Measurements from ENCODE around the gene NQO2.

Gene NQO2, protein sequence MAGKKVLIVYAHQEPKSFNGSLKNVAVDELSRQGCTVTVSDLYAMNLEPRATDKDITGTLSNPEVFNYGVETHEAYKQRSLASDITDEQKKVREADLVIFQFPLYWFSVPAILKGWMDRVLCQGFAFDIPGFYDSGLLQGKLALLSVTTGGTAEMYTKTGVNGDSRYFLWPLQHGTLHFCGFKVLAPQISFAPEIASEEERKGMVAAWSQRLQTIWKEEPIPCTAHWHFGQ

DNA sequence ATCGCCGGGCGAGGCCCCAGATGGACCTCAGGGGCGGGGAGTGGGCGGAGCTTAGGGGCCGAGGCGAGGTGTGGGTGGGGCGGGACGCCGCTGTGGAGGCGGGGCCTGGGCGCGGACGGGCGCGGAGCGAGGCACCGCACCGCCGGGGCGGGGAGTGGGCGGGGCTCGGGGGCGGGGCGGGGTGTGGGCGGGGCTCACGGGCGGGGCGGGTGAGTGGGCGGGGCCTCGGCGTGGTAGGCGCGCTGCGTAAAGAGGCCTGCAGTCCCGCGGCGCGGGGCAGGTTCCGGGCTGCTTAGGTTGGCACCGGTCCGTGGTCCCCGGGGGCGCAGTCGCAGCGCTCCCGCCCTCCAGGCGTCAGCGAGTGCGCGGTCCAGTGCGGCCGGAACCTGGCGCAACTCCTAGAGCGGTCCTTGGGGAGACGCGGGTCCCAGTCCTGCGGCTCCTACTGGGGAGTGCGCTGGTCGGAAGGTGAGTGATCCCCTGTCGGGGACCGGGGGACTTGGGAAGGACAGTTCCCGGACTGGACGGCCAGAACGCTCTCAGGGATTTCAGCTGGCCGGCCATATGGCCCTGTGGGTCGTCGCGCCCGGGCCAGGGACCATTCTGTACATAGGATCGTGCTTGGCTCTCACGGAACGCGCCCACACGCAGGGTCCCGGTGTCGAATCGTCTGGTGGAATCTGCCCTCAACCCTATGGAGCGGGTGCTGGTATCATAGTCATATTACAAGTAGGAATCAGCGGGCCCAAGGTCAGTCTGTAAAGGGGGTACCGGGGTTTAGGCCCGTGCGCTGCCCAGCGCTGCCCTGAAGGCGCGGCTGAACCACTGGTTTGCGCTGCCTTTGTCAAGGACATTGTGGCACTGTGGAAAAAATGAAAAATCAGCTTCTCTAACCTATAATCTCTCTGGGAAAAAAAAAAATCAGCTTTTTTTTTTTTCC lies at the start of gene NQO2:
Gene NQO2, plus strand, starts transcription at position 277 of the 940 bp plus-strand sequence. CDS start 6,659 bp downstream, outside the sequence.
- in situ Hi-C loops (cut with MboI; ENCODE audit: low sequenced_read_pairs) = loop anchor here (10.0 to 25.0 kb wide), 2 partner anchors 55 to 262 kb away; partner anchors contain the start of gene PSMG4

DNA sequence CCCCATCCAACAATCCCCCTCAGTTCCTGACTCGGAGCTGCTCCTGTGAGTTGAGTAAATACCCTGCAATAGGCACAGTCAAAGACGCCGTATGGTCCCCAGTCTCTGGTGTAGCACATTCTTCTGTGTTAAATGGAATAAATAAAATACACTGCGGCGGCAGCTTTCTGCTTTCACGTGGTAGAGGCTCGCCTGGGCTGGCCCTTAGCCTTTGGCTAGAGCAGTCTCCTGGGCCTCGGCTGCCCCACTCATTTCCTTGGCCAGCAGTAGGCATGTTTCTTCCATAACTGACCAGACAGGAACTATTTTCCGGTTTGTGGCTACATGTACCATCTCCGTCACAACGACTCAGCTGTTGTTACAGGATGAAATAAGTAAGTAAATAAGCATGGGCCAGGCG lies 49.0 kb upstream of the NQO2 start:
- in situ Hi-C loops (cut with MboI; ENCODE audit: low sequenced_read_pairs) = no loop called here

DNA sequence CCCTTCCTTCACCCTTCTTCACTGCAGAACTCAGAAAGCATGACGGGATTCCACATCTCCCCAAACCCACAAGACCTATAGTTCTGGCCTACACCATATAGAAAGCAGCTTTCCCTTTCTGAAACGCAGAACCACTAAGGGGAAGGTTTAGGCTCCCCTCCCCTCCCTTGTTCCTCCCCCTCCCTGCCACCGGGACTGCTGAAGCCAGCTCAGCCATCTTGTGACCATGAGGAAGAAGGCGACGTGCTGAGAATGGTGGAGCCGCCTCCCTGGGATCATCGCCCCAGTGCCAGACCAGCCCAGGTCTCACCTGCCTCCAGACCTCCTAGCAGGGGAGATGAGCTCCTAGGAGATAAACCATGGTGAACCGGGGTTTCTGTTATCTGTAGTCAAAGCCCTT lies 48.0 kb upstream of the NQO2 start:
- in situ Hi-C loops (cut with MboI; ENCODE audit: low sequenced_read_pairs) = no loop called here

DNA sequence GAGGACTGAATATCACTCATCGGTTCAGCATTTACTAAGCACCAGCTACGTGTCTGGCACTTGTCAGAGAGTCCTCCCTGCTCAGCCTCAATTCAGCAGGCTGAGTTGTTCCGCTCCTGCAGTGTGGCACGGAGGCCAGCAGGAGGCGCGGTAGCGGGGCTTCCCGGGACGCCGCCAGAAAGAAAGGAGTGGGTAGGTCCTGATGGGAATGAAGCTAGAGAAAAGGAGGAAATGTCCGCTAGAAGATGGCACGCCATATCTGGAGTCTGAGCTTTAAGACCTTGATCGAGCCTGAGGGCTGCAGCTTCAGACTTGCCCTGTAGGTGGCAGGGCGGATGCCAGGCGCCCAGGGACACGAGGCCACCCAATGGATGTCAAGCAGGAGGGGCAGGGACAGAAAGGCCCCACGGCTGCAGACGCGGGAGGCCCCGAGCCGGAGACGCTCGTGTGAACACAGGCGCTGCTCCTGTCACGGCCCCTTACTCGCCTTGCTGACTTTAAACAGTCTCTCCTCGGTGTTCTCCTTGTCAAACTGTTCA lies 47.1 kb upstream of the NQO2 start:
- in situ Hi-C loops (cut with MboI; ENCODE audit: low sequenced_read_pairs) = no loop called here

DNA sequence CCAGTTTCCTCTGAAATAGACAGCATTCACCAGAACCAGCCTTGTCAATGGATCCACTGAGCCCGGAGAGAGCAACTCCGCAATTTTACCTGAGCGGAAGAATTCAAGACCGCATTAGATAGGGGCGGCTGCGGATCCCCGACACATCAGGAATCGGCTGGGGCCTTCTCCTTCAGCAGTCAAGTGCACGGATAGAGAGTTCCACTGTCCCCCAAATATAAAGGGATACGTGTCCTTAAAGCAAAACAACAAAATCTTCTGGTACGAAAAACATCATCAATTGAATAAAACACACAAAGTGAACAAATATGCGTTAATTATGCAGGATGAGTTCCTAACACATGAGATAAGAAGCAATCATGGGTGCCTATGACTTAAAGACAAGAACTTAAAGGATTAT lies 46.6 kb upstream of the NQO2 start:
- in situ Hi-C loops (cut with MboI; ENCODE audit: low sequenced_read_pairs) = no loop called here

DNA sequence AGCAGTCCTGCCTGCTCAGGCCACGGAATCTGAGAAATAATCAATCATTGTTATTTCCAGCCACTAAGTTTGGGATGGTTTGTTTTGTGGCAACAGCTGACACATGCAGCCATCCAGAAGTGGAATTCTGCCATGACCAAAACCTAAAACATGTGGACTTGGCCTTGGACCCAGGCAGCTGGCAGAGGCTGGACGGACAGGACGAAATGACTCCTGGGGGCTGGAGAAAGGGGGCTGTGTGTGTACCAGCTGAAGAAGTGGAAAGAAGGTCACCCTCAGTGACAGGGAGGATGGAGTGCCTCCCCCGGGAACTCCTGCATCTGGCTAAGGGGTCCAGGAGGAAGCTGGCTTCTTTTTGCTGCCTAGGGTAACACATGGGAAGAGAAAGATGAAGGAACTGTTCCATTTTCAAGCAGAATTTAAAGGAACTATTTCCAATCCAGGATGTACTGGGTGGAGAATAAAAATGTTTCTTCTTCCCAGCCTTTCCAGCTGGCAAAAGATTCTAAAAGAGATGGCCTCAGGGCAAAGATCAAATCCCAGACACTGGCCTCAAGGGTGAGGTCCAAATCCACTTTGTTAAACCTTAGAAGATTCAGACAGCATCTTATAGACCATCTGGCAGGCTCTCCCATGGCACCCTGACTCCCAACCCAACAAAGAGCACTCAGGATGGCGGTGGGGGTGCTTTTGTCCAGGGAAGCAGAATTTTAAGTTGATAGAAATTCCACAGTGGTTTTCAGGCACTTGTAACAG lies 42.6 kb upstream of the NQO2 start:
- in situ Hi-C loops (cut with MboI; ENCODE audit: low sequenced_read_pairs) = no loop called here

DNA sequence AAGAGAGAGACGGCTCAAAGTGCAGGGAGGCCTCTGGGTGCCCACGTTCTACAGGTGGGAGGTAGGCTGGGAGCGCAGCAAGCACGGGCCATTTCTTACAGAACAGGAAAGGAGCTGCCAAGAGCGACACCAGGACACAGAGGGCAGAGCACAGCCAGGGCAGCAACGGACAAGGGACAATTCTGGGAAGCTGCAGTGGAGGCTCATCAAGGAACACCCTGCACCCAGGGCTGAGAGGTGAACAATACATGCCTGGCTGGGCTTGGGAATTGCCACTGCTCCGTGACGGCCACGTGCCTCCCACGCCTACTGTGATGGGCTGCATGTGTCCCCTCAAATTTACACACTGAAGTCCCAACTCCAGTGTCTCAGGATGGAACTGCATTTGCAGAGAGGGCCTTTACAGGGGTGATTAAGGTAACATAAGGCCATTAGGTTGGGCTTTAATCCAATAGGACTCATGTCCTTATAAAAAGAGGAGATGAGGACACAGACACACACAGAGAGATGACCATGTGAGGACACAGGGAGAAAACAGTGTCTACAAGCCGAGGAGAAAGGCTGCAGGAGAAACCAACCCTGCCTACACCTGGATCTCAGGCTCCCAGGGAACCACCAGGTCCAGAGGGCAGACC lies 41.9 kb upstream of the NQO2 start:
- in situ Hi-C loops (cut with MboI; ENCODE audit: low sequenced_read_pairs) = no loop called here

DNA sequence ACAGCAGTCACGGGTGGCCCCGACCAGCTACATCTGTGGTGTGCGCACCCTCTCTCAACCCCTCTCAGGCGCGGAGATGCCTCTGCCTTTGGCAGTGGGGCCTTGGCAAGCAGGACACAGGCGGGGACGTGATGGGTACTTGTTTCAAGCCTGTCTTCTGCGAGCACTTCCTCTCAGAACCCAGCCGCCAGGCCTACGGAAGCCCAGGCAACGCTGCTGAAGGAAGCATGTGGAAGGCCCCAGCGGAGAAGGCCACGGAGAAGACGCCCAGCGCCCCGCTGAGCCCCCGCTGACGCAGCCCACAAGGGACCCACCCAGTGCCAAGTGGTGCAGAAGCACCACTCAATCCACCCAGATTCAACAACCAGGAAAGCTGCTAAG lies 41.4 kb upstream of the NQO2 start:
- in situ Hi-C loops (cut with MboI; ENCODE audit: low sequenced_read_pairs) = no loop called here

DNA sequence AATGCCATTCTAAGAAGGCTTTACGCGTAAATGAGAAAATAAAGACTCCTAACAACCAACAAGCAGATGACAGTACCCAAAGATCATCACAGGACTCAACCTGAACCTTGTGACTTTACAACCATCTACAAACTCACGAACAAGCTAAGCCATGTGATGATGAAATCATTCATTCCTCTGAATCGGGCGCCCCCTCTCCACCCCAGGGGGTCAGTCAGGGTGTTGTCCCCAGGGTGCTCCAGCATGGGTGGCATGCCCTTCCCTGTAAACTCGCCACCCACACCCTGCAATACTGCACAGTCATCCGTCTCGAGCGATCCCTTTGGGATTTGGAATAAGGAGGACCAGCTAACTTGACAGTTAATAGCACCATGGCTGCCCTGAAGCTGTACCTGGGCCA lies 40.9 kb upstream of the NQO2 start:
- in situ Hi-C loops (cut with MboI; ENCODE audit: low sequenced_read_pairs) = no loop called here

DNA sequence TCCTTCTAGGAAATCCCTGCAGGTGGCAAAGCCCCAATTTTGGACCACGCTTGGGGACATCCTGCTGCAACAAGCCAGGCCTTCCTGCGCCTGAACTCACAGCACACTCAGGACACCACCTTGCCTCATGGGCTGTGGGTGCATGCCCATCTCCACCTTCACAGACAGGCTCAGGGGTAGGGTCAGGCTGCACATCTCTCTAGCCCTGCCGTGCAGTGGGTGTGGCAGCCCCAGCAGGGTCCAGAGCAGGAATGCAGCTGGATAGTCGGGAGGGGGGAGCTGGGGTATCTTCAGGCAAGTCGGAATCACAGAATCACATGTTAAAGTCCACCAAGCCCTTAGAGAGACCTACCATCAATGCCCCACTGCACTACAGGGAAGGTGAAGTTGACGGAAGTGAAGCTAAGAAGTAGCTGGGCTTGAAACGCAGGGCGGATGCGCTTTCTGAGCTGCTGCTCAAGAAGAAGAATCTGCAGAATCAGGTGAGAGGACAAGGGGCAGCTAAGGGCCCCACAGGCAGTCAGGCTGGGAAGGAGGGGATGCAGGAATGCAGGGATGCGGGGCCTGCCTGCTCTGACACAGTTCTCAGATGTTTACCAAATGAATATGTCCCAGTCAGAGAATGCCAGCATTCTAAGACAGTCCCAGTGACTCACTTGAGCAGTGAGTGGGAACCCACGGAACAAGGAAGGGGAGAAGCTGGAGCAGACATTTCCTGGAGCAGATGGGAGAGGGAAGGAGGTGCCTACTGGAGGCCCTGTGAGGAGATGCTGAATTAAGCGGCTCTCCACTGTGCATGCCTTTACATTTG lies 39.6 kb upstream of the NQO2 start:
- in situ Hi-C loops (cut with MboI; ENCODE audit: low sequenced_read_pairs) = no loop called here

DNA sequence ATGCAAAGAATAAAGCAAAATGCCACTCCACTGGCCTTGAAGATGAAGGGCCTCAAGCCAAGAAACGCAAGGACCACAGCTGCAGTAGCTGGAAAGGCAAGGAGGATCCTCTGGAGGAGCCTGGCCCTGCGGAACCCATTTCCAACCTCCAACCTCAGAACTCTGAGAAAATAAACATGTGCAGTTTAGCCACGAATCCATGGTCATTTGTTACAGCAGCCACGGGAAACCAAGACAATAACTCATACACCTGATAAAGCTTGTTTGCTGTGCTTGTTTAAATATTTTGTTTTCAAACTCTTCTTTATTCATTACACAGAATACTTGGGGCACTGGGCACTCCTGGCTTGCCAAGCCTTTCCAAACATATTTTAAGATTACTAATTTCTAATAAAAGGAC lies 38.8 kb upstream of the NQO2 start:
- in situ Hi-C loops (cut with MboI; ENCODE audit: low sequenced_read_pairs) = no loop called here

DNA sequence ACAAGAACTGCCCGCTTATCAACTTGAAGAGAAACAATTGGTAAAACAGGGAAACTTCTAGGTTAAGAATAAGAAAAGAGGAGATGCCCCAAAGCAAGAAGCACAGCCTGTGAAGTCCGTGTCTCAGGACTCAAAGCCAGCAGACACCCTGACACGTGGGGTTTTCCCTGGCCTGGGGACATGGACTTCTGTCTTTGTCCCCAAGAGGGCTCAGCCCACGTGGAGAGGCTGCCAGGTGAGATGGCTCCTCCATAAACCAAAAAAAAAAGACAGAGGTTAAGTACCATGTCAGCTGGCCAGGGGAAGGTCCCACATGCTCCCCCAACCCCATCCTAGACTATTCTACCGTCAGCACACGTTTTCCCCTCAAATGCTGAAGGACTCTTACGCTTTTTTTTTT lies 38.2 kb upstream of the NQO2 start:
- in situ Hi-C loops (cut with MboI; ENCODE audit: low sequenced_read_pairs) = no loop called here

DNA sequence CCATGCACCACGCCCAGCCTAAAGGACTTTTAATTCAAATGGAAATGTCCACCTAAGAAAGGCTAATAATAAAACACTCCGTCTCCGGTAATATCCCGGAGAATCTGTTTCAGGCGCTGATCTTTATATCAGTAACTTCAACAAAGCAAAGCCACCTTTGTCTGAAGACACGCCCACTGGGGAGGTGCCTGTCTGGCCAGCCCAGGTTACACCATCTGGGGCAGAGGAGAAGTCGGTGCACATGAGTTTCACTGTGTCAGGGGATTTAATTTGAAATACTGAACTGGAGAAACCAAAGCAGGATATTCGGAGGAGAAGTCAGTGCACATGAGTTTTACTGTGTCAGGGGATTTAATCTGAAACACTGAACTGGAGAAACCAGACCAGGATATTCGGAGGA lies 37.7 kb upstream of the NQO2 start:
- in situ Hi-C loops (cut with MboI; ENCODE audit: low sequenced_read_pairs) = no loop called here

DNA sequence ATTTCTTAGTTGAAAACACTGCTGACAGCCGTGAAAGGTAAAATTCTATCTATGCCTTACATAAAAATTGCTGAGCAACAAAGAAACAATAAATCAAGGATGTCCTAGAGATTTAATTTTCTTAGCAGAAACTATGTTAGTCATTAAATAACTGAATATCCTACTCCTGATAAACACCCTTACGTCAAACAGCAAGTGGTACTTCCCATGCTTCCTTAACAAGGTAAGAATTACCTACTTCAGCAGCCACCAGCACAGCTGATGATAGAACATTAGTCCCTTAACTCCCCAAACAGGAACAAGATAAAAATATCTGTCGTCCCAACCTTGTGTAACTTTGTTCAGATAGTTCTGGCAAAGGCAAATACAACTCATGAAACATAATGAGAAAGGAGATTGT lies 37.1 kb upstream of the NQO2 start:
- in situ Hi-C loops (cut with MboI; ENCODE audit: low sequenced_read_pairs) = no loop called here

DNA sequence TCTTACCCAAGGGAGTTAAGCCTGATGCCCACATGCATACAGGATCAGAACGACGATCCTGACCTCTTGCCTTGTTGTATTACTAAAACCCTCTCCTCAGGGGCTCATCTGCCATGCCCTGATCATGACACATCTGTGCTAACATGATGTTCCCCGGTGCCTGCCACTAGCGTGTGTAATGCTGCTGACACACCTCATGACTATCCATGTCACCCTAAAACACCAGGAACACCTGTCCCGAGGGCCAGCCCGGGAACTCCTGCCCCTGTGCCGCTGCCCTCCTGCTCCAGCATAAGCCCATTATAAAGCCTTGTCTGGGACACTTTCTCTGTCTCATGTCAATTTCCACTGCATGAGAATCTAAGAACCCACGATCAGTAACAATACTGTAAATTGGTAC lies 35.9 kb upstream of the NQO2 start:
- in situ Hi-C loops (cut with MboI; ENCODE audit: low sequenced_read_pairs) = no loop called here

DNA sequence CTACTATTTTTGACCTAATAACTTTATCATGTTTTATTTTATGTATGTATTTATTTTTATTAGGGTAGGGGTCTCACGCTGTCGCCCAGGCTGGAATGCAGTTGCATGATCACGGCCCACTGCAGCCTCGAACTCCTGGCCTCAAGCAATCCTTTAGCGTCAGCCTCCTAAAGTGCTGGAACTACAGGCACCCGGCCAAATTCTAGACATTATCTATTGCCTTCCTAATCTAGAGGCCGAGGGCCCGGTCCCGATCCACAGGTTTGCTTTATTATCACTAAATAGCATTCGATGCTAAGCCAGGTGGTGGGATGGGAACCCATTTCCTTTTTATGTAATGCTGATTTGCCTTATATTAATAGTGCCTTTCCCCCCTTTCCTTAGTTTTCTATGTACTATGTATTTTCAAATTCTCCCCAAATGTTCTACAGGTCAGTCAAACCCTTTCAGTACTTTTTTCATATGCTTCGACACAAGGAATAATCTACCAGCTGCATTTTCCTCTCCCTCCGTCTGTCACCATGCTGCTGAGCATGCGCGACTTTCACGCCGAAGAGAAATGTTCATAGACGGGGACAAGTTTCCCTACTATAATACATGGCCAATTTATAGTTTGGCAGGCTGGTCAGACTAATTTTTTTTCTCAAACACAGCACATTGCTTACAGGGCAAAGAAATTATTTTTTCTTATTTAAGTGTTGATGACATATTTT lies 34.7 kb upstream of the NQO2 start:
- in situ Hi-C loops (cut with MboI; ENCODE audit: low sequenced_read_pairs) = no loop called here

DNA sequence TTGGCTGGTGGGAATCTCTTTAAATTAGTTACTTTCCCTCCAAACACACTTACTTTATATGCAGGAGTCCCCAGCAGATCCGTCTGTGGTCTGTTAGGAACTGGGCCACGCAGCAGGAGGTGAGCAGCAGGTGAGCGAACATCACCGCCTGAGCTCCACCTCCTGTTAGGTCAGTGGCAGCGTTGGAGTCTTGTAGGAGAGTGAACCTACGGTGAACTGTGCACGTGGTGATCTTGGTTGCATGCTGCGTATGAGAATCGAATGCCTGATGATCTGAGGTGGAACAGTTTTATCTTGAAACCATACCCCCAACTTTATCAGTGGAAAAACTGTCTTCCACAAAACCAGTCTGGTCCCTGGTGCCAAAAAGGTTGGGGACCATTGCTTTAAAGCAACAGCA lies 33.3 kb upstream of the NQO2 start:
- in situ Hi-C loops (cut with MboI; ENCODE audit: low sequenced_read_pairs) = no loop called here

DNA sequence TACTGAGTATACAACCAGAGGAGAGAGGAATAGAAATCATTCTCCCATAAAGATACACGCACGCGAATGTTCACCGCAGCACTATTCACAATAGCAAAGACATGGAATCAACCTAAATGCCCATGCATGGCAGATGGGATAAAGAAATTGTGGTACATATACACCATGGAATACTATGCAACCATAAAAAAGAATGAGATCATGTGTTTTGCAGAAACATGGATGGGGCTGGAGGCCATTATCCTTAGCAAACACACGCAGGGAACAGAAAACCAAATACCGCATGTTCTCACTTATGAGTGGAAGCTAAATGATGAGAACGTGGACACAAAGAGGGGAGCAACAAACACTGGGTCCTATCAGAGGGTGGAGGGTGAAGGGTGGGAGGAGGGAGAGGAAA lies 31.8 kb upstream of the NQO2 start:
- in situ Hi-C loops (cut with MboI; ENCODE audit: low sequenced_read_pairs) = no loop called here

DNA sequence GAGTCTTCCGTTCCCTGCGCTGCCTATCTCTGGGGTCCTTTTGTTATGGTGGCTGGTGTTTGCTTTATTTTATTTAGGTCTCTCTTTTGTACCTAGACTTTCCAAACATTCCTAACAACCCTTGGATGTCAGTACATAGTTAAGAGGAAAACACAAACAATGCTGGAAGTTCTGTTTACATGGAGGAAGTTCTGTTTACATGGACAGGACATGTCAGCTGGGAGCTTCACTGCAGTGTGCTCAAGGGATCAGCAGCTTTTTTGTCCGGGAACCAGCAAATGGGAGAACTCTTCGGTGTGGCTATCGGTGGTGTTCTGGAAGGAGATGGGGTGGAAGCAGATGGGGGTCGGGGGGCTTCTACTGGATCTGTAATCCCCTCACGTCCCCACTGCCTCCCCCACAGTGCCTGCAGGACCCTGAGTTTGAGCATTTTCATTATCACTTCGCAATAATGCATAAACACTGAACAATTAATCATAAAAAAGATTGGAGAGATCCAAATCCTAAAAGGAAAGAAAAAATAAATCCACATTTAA lies 31.0 kb upstream of the NQO2 start:
- in situ Hi-C loops (cut with MboI; ENCODE audit: low sequenced_read_pairs) = no loop called here

All from HL-60/S4 treated with retinoic acid at 250 ng/mL for 4 days and 3 days (cell line).